ENCODE measurements around the gene GSTP1.

GRCh38 chr11:67610302-67610868, 26.8 kb downstream of the GSTP1 start:
- TF ChIP-seq CTCF (conservative IDR thresholded peaks at IDR 0.05; ENCODE audit: low read length) (no peak), EZH2phosphoT487 (IDR thresholded peaks at IDR 0.05; ENCODE audit: borderline replicate concordance, low read depth, low read length) (no peak)

Measured in OCI-LY7 (cell line).